Ovary (tissue), 9 donors: ENCODE data around the gene INVS. TPM values are rescaled to one million over a fixed set of nuclear protein-coding genes. Genes with fewer than 3 reads are reported as not detected.
"Not testable (repeated sequence)": the region's sequence is repeated elsewhere in the genome, so short reads cannot be mapped to it uniquely, and the experiment has no call there.

Source experiments
- DNase-seq, 5 donors: peaks; one replicate each; pipeline ENCODE4 v3.0.0-alpha.2; 2019 to 2020
- H3K27ac ChIP-seq, 2 donors: fragments of 200-600 bp; one replicate each; pipeline versions ENCODE4 v1.5.1 to v1.8.0; 2019 to 2022
- H3K27me3 ChIP-seq: fragments of 200-600 bp; one replicate; pipeline ENCODE4 v1.8.0; 2022
- H3K36me3 ChIP-seq: fragments of 200-600 bp; sonication (generic); one replicate; pipeline ENCODE4 v1.5.1; 2019
- H3K4me1 ChIP-seq: one replicate; pipeline ENCODE4 v1.8.1; 2013; ENCODE audit warnings: mild to moderate bottlenecking, moderate library complexity; ENCODE audit not compliant: insufficient read depth
- H3K4me3 ChIP-seq: fragments of 200-600 bp; sonication (generic); one replicate; pipeline ENCODE4 v1.5.1; 2017
- H3K9me3 ChIP-seq, 2 donors: fragments of 200-600 bp in 1 of 2; sonication (generic) in 1 of 2; one replicate each; pipeline versions ENCODE4 v1.5.1 to v1.8.1; 2013 to 2019; ENCODE audit warnings: mild to moderate bottlenecking in 1 of 2, moderate library complexity in 1 of 2
- EP300 ChIP-seq: sonication (generic); formaldehyde crosslinking; IDR thresholded peaks from one replicate; pipeline ENCODE4 v1.6.1; 2017; ENCODE audit warnings: antibody characterized with exemption
- POLR2A ChIP-seq: fragments of 450-650 bp; IDR thresholded peaks from one replicate; pipeline ENCODE4 v1.6.1; 2017; ENCODE audit warnings: antibody characterized with exemption, mild to moderate bottlenecking, moderate library complexity
- WGBS, 3 donors: extraction: QIAGEN DNeasy Blood & Tissue Kit in 1 of 3; methylation state at CpG; one replicate each; pipeline versions ENCODE4 v1.1.5 to v1.1.7; 2013 to 2017; 5-methylcytosine and 5-hydroxymethylcytosine counted together
- intact Hi-C, 4 donors: fragments of 100-400 bp; cut with DNase I; formaldehyde crosslinking; loops; one replicate each; pipeline versions ENCODE4 v1.11.0 to v1.15.1; 2022 to 2023
- polyA plus RNA-seq, 2 donors: library from polyadenylated mRNA; stranded (reverse); fragments of 200-250 nt in 1 of 2; fragments of 350-450 nt in 1 of 2; fragmentation: Illumina TruSeq in 1 of 2; extraction: RNeasy Lipid Tissue Mini Kit (QIAGEN cat#74804) in 1 of 2; gene quantifications; one replicate each; pipeline ENCODE4 v1.2.3, GENCODE V29; 2013 to 2014
- total RNA-seq, 7 donors: library from RNA; depleted of rRNA in 2 of 7; stranded (reverse); fragments of >200 nt in 2 of 7; fragmentation: NEBNext Ultra II Directional in 3 of 7; extraction: Animal tissue kit (Norgen Biotek cat#: 25700) in 3 of 7; gene quantifications; one replicate each; pipeline versions ENCODE4 v1.1.0 to v1.2.4, GENCODE V29; 2016 to 2023
- TF ChIP-seq, protein P1 (sequence below), 3 donors: fragments of 450-650 bp in 2 of 3; fragments of 200-600 bp in 1 of 3; IDR thresholded peaks; one replicate each; pipeline versions ENCODE4 v1.5.1 to v1.8.0; 2016 to 2022; ENCODE audit warnings: antibody characterized with exemption in 3 of 3, mild to moderate bottlenecking in 1 of 3
- donor health status: DM: no; HTN: no; CAD: no; lungs with moderate emphysema.
- donor health status: DM: no; HTN: no; CAD: no.
- donor health status: Bipolar disorder and iron deficiency.
- donor health status: DM: yes; HTN: yes; CAD: no.
- donor health status: DM: no; HTN: no; CAD: no.
- donor health status: DM: yes; HTN: yes; CAD: no.

INVS gene
- total and polyA plus RNA-seq, 9 donors: 7.7 to 28.4 (median 22.9) TPM

DNA sequence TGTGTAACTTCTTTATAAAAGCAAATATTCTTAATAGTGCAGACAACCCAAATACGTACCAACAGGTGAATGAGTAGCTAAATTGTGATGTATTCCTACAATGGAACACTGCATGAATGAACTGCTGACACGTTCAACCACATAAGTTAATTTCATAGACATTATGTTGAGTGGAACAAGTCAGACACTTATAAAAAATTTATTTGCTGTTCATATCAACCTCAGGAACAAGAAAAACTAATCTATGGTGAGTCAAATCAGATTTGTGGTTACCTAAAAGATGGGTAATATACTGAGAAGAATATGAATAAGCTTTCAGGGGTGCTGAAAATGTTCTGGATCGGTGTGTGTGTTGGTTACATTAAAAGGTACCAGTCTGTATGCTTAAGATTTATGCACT, 35.7 kb downstream of the INVS start:
- intact Hi-C loops: no loop called here
- no peak overlapping the region for H3K4me3 ChIP-seq
- H3K9me3 ChIP-seq: no peaks in the 10 kb centered on the region
- no peak for DNase-seq
- no peaks in the 10 kb centered on the region for H3K4me1 ChIP-seq
- no peak overlapping the region for H3K27ac ChIP-seq
- 83 to 96% (median 94%) methylated on average over 3 of the region's 3 CpGs for WGBS, 3 donors
- TF ChIP-seq EP300 (no peak), POLR2A (no peak)
- TF ChIP-seq, protein P1, sequence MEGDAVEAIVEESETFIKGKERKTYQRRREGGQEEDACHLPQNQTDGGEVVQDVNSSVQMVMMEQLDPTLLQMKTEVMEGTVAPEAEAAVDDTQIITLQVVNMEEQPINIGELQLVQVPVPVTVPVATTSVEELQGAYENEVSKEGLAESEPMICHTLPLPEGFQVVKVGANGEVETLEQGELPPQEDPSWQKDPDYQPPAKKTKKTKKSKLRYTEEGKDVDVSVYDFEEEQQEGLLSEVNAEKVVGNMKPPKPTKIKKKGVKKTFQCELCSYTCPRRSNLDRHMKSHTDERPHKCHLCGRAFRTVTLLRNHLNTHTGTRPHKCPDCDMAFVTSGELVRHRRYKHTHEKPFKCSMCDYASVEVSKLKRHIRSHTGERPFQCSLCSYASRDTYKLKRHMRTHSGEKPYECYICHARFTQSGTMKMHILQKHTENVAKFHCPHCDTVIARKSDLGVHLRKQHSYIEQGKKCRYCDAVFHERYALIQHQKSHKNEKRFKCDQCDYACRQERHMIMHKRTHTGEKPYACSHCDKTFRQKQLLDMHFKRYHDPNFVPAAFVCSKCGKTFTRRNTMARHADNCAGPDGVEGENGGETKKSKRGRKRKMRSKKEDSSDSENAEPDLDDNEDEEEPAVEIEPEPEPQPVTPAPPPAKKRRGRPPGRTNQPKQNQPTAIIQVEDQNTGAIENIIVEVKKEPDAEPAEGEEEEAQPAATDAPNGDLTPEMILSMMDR (IDR thresholded peaks at IDR 0.05): no peak
- no peaks in the 10 kb centered on the region for H3K36me3 ChIP-seq
- H3K27me3 ChIP-seq: no peaks in the 10 kb centered on the region

DNA sequence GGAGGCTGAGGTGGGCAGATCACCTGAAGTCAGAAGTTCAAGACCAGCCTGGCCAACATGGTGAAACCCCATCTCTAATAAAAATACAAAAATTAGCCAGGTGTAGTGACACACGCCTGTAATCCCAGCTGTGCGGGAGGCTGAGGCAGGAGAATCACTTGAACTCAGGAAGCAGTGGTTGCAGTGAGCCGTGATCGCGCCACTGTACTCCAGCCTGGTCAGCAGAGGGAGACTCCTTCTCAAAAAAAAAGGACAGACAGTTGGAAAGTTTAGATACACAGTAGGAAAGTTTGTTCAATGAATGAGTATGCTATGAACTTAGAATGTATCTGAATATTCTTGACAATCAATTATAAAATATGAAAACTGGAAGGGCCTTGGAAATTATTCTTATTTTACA, 37.8 kb downstream of the INVS start:
- H3K27me3 ChIP-seq, DNase-seq, H3K4me3 ChIP-seq, H3K4me1 ChIP-seq, H3K36me3 ChIP-seq, intact Hi-C loops, H3K9me3 ChIP-seq, H3K27ac ChIP-seq: not testable (repeated sequence)
- 95 to 97% (median 95%) methylated on average over 5 of the region's 5 CpGs for WGBS, 3 donors

DNA sequence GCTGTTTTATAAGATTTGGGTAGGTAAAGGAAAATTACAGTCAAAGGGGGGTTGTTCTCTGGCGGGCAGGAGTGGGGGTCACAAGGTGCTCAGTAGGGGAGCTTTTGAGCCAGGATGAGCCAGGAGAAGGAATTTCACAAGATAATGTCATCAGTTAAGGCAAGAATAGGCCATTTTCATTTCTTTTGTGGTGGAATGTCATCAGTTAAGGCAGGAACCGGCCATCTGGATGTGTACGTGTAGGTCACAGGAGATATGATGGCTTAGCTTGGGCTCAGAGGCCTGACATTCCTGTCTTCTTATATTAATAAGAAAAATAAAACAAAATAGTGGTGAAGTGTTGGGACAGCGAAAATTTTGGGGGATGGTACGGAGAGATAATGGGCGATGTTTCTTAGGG, 41.3 kb downstream of the INVS start:
- H3K36me3 ChIP-seq, DNase-seq, H3K27me3 ChIP-seq, intact Hi-C loops, H3K27ac ChIP-seq, H3K4me3 ChIP-seq, H3K9me3 ChIP-seq, H3K4me1 ChIP-seq: not testable (repeated sequence)
- 95 to 98% (median 97%) methylated on average over 6 of the region's 6 CpGs for WGBS, 3 donors

DNA sequence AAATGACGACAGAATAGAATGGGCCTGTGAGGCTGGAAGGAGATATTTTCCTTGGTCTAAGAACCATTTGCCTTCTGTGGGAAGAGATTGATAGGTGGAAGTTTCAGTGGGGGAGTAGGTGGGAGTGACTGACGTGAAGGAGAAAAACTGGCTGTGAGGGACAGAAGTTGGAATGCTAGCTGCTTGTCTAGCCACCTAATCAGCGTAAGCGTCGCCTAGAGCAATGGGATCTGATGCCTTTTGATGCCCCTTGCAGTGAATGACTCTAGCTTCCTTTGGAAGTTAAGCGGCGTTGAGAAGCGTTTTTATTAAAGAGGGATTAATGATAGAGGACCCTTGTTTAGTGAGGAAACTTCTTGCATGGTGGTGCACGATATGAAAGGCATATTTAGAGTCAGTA, 42.8 kb downstream of the INVS start:
- H3K4me3 ChIP-seq, H3K27me3 ChIP-seq, intact Hi-C loops, H3K4me1 ChIP-seq, H3K36me3 ChIP-seq, H3K9me3 ChIP-seq, DNase-seq, H3K27ac ChIP-seq: not testable (repeated sequence)
- WGBS, 3 donors: 94 to 96% (median 95%) methylated on average over 8 to 9 of the region's 9 CpGs

DNA sequence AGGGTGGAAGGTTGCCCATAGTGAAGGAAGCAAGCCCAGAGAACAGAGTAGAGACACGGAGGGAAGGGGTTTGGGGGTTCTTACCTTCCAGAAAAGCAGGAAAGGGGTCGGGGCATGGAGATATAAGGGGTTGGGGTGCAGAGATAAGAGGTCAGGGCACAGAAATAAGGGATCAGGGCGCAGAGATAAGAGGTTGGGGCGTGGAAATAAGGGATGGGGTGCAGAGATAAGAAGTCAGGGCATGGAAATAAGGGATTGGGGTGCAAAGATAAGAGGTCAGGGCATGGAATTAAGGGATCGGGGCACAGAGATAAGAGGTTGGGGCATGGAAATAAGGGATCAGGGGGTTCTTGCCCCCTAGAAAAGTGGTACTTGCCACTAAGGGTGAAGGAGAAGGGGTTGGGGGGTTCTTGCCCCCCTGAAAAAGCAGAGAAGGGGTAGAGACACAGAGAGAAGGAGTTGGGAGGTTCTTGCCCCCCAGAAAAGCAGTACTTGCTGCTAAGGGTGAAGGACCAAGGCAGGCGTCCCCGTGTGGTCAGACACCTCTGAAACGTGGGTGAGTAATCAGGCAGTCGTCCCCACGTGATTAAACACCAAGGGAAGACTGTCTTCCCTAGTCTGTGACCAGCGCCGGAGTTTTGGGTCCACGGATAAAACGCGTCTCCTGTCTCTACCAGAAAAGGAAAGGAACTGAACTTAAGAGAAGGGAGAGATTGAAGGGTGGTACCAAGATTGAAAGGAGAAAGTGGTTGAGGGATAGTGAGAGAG, 46.3 kb downstream of the INVS start:
- intact Hi-C loops, H3K9me3 ChIP-seq, H3K27me3 ChIP-seq, H3K36me3 ChIP-seq, DNase-seq, H3K27ac ChIP-seq, H3K4me3 ChIP-seq, H3K4me1 ChIP-seq: not testable (repeated sequence)
- WGBS, 3 donors: 89 to 95% (median 92%) methylated on average over 15 of the region's 15 CpGs

DNA sequence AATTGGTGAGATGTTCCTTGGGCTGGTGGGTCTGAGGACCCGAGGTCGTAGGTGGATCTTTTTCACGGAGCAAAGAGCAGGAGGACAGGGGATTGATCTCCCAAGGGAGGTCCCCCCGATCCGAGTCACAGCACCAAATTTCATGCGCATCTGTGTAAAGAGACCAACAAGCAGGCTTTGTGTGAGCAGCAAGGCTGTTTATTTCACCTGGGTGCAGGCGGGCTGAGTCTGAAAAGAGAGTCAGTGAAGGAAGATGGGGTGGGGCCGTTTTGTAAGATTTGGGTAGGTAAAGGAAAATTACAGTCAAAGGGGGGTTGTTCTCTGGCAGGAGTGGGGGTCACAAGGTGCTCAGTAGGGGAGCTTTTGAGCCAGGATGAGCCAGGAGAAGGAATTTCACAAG, 46.9 kb downstream of the INVS start:
- H3K4me1 ChIP-seq, intact Hi-C loops, H3K27ac ChIP-seq, H3K27me3 ChIP-seq, H3K4me3 ChIP-seq, H3K36me3 ChIP-seq, DNase-seq, H3K9me3 ChIP-seq: not testable (repeated sequence)
- WGBS, 3 donors: 83 to 88% (median 87%) methylated on average over 8 of the region's 8 CpGs

DNA sequence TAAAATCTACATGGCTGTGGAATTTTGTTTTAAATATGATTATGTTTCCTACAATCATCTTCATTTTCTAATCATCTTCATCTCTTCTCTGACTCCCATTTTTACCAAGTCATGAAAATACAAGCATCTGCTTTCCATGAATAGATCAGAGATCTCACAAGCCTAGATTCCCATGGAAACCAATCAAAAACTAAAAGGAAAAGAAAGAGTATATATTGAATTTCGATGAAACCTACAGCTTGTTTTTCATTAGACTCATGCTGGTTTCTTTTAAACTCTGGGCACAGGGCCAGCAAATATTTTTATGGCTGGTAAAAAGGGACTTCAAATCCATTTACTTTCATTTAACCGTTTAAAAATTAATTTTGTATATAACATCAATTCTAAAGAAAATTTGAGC, 51.2 kb downstream of the INVS start:
- 10 to 21% (median 16%) methylated on average over 2 of the region's 2 CpGs for WGBS, 3 donors
- Histone ChIP-seq H3K27ac (no peak overlapping the region), H3K9me3 (no peaks in the 10 kb centered on the region), H3K36me3 (no peaks in the 10 kb centered on the region), H3K4me3 (no peak overlapping the region), H3K27me3 (no peaks in the 10 kb centered on the region), H3K4me1 (no peaks in the 10 kb centered on the region)
- TF ChIP-seq, protein P1 (IDR thresholded peaks at IDR 0.05): no peak
- no peak for TF ChIP-seq POLR2A
- no peak for TF ChIP-seq EP300
- intact Hi-C loops: loop anchor here in 1 of 4 donors (5.0 kb wide), 1 partner anchor 697 kb away; no protein-coding TSS in a partner anchor
- DNase-seq: no peak
